Endothelial cell of umbilical vein (primary cell): Measurements from ENCODE around the gene LILRA1. TPM values are rescaled to one million over a fixed set of nuclear protein-coding genes. Genes with fewer than 3 reads are reported as not detected.

Experiments
- BruUV-seq: library from RNA; stranded (reverse); fragments of 400-500 nt; replicated peaks from 2 replicates; lab custom pipeline; 2021; lab: Mats Ljungman, UMichigan
- CTCF ChIA-PET: fragments of 300-600, 350-600 bp; sonication (Branson Sonifier 250); formaldehyde crosslinking; loops from one replicate; lab custom pipeline; 2021; ENCODE audit warnings: antibody characterized with exemption, inconsistent platforms; lab: Charles Lee
- POLR2A ChIA-PET: fragments of 300-600, 350-600 bp; sonication (Branson Sonifier 250); formaldehyde crosslinking; loops from one replicate; lab custom pipeline; 2021; ENCODE audit warnings: antibody characterized with exemption, inconsistent platforms; lab: Charles Lee
- DNase-seq: peaks from one replicate; pipeline ENCODE4 v3.0.0-alpha.2; 2011; ENCODE audit warnings: low read depth, low spot score
- FAIRE-seq: peaks from 2 replicates; lab custom pipeline; 2011; peaks lifted over from hg19 to GRCh38; lab: Jason Lieb, UNC
- H2AFZ ChIP-seq: 2 replicates; pipeline ENCODE4 v1.6.0; 2012; ENCODE audit warnings: low read depth, low read length, control low read depth, inconsistent platforms
- H3K27ac ChIP-seq: 2 replicates; pipeline ENCODE4 v1.5.1; 2011; ENCODE audit warnings: low read depth, mild to moderate bottlenecking, control low read depth, low read length, moderate library complexity; ENCODE audit not compliant: insufficient read depth
- H3K27me3 ChIP-seq, 2 experiments: 2 replicates each; pipeline versions ENCODE4 v1.6.0 to v1.6.1; 2011; ENCODE audit warnings: low read length in 2 of 2, mixed read lengths in 1 of 2; ENCODE audit not compliant: control insufficient read depth in 2 of 2, insufficient read depth in 2 of 2
- H3K36me3 ChIP-seq, 2 experiments: 2 replicates in 1 of 2; 3 replicates in 1 of 2; pipeline ENCODE4 v1.5.1; 2011; ENCODE audit warnings: low read length in 2 of 2, mild to moderate bottlenecking in 1 of 2, moderate library complexity in 1 of 2; ENCODE audit not compliant: control insufficient read depth in 2 of 2, insufficient read depth in 2 of 2; ENCODE audit errors: extremely low read depth in 1 of 2
- H3K4me1 ChIP-seq: 3 replicates; pipeline ENCODE4 v1.5.1; 2011; ENCODE audit warnings: mild to moderate bottlenecking, low read length; ENCODE audit not compliant: control insufficient read depth, insufficient read depth; ENCODE audit errors: extremely low read depth
- H3K4me2 ChIP-seq: 2 replicates; pipeline ENCODE4 v1.6.1; 2011; ENCODE audit warnings: low read length, control low read depth, mixed read lengths; ENCODE audit not compliant: insufficient read depth
- H3K4me3 ChIP-seq, 3 experiments: fragments of 200-600 bp in 1 of 3; sonication (generic), shearing (Covaris generic) in 1 of 3; replicated peaks in 1 of 3; 2 replicates each; pipeline ENCODE4 v1.5.1; 2011 to 2016; ENCODE audit warnings: control low read depth in 3 of 3, low read length in 3 of 3, mild to moderate bottlenecking in 2 of 3, inconsistent platforms in 1 of 3, low read depth in 1 of 3, moderate library complexity in 1 of 3; ENCODE audit not compliant: insufficient read depth in 1 of 3
- H3K79me2 ChIP-seq: 2 replicates; pipeline ENCODE4 v1.6.0; 2012; ENCODE audit warnings: low read length, inconsistent platforms; ENCODE audit not compliant: control insufficient read depth, insufficient read depth
- H3K9ac ChIP-seq: replicated peaks from 2 replicates; pipeline ENCODE3; 2011; ENCODE audit warnings: low read length, control low read depth; ENCODE audit not compliant: insufficient read depth; ENCODE audit errors: extremely low read depth
- H3K9me1 ChIP-seq: replicated peaks from 3 replicates; pipeline ENCODE4 v1.6.0; 2011; ENCODE audit warnings: mild to moderate bottlenecking, low read length; ENCODE audit not compliant: control insufficient read depth, insufficient read depth; ENCODE audit errors: extremely low read depth
- H3K9me3 ChIP-seq: replicated peaks from 2 replicates; pipeline ENCODE4 v1.5.1; 2012; ENCODE audit warnings: low read length, inconsistent platforms; ENCODE audit not compliant: control insufficient read depth, insufficient read depth
- H4K20me1 ChIP-seq: replicated peaks from 2 replicates; pipeline ENCODE3; 2011; ENCODE audit warnings: mild to moderate bottlenecking, low read length; ENCODE audit not compliant: control insufficient read depth, insufficient read depth; ENCODE audit errors: extremely low read depth
- EZH2 ChIP-seq: IDR thresholded peaks from 2 replicates; pipeline ENCODE4 v1.6.1; 2012; ENCODE audit warnings: borderline replicate concordance, low read depth, mild to moderate bottlenecking, moderate library complexity, low read length, inconsistent platforms; ENCODE audit not compliant: severe bottlenecking
- FOS ChIP-seq: IDR thresholded peaks from 2 replicates; pipeline ENCODE4 v1.6.1; 2011; ENCODE audit warnings: mild to moderate bottlenecking, low read length, moderate library complexity, borderline replicate concordance; ENCODE audit not compliant: insufficient read depth
- GATA2 ChIP-seq: IDR thresholded peaks from 2 replicates; pipeline ENCODE4 v1.7.0; 2011; ENCODE audit warnings: low read depth, mild to moderate bottlenecking, moderate library complexity, mixed read lengths, low read length; ENCODE audit not compliant: insufficient read length, insufficient read depth
- JUN ChIP-seq: IDR thresholded peaks from 2 replicates; pipeline ENCODE4 v1.6.1; 2011; ENCODE audit warnings: borderline replicate concordance, low read depth; ENCODE audit not compliant: insufficient read length, insufficient read depth
- MYC ChIP-seq: IDR thresholded peaks from one replicate; pipeline ENCODE4 v1.6.1; 2011; ENCODE audit warnings: mild to moderate bottlenecking, low read depth, low read length
- POLR2A ChIP-seq: IDR thresholded peaks from 2 replicates; pipeline ENCODE4 v1.6.1; 2012; ENCODE audit warnings: low read depth, mild to moderate bottlenecking, control low read depth, low read length
- POLR2AphosphoS5 ChIP-seq: IDR thresholded peaks from 2 replicates; pipeline ENCODE4 v1.6.1; 2012; ENCODE audit warnings: low read depth, mild to moderate bottlenecking, control low read depth, low read length, moderate library complexity; ENCODE audit not compliant: insufficient read depth
- dilution Hi-C: fragments of 300-500 bp; cut with MboI; formaldehyde crosslinking; loops from one replicate; pipeline ENCODE4 v1.15.0; 2019; ENCODE audit warnings: low sequenced_read_pairs; ENCODE audit not compliant: extremely low pct_ligation_motif_present
- intact Hi-C: fragments of 100-400 bp; cut with micrococcal nuclease; formaldehyde crosslinking; loops from one replicate; pipeline ENCODE4 v1.10.0; 2022
- polyA plus RNA-seq, 4 experiments: library from polyadenylated mRNA; depleted of rRNA in 3 of 4; stranded (reverse) in 3 of 4; unstranded in 1 of 4; fragments of >200 nt; gene quantifications; 2 replicates each; pipeline versions ENCODE4 v1.2.1 to v1.2.3, GENCODE V29; 2011 to 2012; ENCODE audit warnings: missing spikeins in 1 of 4
- total RNA-seq: library from RNA; stranded (reverse); gene quantifications from 2 replicates; pipeline ENCODE4 v1.2.3, GENCODE V29; 2021
- TF ChIP-seq, protein P1 (sequence below), 2 donors: IDR thresholded peaks; 1 replicate in 1 of 2; 2 replicates in 1 of 2; pipeline ENCODE4 v1.5.1; 2011; ENCODE audit warnings: low read length in 2 of 2, mild to moderate bottlenecking in 2 of 2, moderate library complexity in 2 of 2, control low read depth in 1 of 2, inconsistent platforms in 1 of 2, low read depth in 1 of 2; ENCODE audit not compliant: insufficient read depth in 1 of 2; ENCODE audit errors: extremely low read depth in 1 of 2
- TF ChIP-seq, protein P2 (sequence below): IDR thresholded peaks from 2 replicates; pipeline ENCODE4 v1.6.1; 2011; ENCODE audit not compliant: insufficient read depth, insufficient read length

LILRA1 gene
- total and polyA plus RNA-seq, 2 donors (not counting 3 experiments of a cell fraction or from before 2014, with no cell fraction given) = not detected

DNA sequence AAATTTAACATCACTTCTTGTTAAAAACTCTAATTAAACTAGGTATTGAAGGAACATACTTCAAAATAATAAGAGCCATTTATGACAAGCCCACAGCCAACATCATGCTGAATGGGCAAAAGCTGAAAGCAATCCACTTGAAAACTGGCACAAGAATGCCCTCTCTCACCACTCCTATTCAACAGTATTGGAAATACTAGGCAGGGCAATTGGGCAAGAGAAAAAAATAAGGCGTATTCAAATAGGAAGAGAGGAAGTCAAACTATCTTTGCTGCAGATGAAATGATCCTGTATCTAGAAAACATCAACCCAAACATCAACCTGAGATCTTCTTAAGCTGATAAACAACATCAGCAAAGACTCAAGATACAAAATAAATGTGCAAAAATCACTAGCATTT lies 21.3 kb downstream of the LILRA1 start:
- dilution Hi-C loops = no loop called here
- CTCF ChIA-PET = no interaction called here
- TF ChIP-seq GATA2 (no peak), POLR2A (no peak)

DNA sequence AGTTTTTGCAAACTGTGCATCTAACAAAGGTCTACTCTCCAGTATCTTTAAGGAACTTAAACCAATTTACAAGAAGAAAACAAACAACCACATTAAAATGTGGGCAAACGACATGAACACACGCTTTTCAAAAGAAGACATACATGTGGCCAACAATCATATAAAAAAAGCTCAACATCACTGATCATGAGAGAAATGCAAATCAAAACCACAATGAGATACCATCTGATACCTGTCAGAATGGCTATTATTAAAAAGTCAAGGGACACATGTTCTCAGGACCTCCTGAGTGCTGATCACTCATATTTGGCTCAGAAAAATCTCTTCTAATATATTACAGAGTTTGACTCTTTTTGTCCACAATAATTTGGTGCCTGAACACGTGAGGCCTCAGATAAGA lies 22.6 kb downstream of the LILRA1 start:
- H3K9me1 ChIP-seq = no peaks in the 10 kb centered on the region
- intact Hi-C loops = no loop called here
- H3K9me3 ChIP-seq = no peaks in the 10 kb centered on the region
- no peak overlapping the region for H3K4me3 ChIP-seq
- no peaks in the 10 kb centered on the region for H3K27me3 ChIP-seq
- POLR2A ChIA-PET = no interaction called here
- H3K36me3 ChIP-seq = no peaks in the 10 kb centered on the region
- no peak overlapping the region for H3K27ac ChIP-seq
- CTCF ChIA-PET = interaction anchor here (1.0 kb wide), 1 partner anchor 12 kb away, joined by 3 read pairs; no protein-coding TSS in a partner anchor
- no peak overlapping the region for H3K9ac ChIP-seq
- no peaks in the 10 kb centered on the region for H4K20me1 ChIP-seq
- dilution Hi-C loops = no loop called here
- no peaks in the 10 kb centered on the region for H3K4me1 ChIP-seq
- BruUV-seq = no TSS peak
- H3K4me2 ChIP-seq = no peak overlapping the region
- no peaks in the 10 kb centered on the region for H3K79me2 ChIP-seq
- DNase-seq (no peak), FAIRE-seq (no peak)
- TF ChIP-seq, protein P1, sequence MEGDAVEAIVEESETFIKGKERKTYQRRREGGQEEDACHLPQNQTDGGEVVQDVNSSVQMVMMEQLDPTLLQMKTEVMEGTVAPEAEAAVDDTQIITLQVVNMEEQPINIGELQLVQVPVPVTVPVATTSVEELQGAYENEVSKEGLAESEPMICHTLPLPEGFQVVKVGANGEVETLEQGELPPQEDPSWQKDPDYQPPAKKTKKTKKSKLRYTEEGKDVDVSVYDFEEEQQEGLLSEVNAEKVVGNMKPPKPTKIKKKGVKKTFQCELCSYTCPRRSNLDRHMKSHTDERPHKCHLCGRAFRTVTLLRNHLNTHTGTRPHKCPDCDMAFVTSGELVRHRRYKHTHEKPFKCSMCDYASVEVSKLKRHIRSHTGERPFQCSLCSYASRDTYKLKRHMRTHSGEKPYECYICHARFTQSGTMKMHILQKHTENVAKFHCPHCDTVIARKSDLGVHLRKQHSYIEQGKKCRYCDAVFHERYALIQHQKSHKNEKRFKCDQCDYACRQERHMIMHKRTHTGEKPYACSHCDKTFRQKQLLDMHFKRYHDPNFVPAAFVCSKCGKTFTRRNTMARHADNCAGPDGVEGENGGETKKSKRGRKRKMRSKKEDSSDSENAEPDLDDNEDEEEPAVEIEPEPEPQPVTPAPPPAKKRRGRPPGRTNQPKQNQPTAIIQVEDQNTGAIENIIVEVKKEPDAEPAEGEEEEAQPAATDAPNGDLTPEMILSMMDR (IDR thresholded peaks at IDR 0.05; ENCODE audit: extremely low read depth in 1 of 2, insufficient read depth in 1 of 2, low read depth in 1 of 2, low read length in 2 of 2) = no peak
- TF ChIP-seq MYC (no peak), FOS (no peak), GATA2 (no peak), POLR2AphosphoS5 (no peak), POLR2A (no peak), JUN (no peak), EZH2 (no peak)
- TF ChIP-seq, protein P2, sequence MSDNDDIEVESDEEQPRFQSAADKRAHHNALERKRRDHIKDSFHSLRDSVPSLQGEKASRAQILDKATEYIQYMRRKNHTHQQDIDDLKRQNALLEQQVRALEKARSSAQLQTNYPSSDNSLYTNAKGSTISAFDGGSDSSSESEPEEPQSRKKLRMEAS = no peak
- H2AFZ ChIP-seq = no peak overlapping the region

More for the DNA sequence above, 21.3 kb downstream of the LILRA1 start:
- Histone ChIP-seq H3K4me3 (no peak overlapping the region), H3K4me2 (no peak overlapping the region), H3K4me1 (no peaks in the 10 kb centered on the region), H3K9me3 (no peaks in the 10 kb centered on the region), H3K27me3 (no peaks in the 10 kb centered on the region), H2AFZ (no peak overlapping the region), H4K20me1 (no peaks in the 10 kb centered on the region), H3K9me1 (no peaks in the 10 kb centered on the region), H3K27ac (no peak overlapping the region), H3K9ac (no peak overlapping the region), H3K36me3 (no peaks in the 10 kb centered on the region), H3K79me2 (no peaks in the 10 kb centered on the region)
- FAIRE-seq = no peak
- no peak for DNase-seq
- POLR2A ChIA-PET = no interaction called here
- intact Hi-C loops = no loop called here
- BruUV-seq = no TSS peak
